ENCODE data around the gene PRKCZ. TPM values are rescaled to one million over a fixed set of nuclear protein-coding genes. Genes with fewer than 3 reads are reported as not detected.
A peak's percentile ranks its signal among the peaks of the same experiment; 100 is the strongest.

The PRKCZ gene
- total RNA-seq, 1 donor from 2014 or later = 33.4 TPM

DNA sequence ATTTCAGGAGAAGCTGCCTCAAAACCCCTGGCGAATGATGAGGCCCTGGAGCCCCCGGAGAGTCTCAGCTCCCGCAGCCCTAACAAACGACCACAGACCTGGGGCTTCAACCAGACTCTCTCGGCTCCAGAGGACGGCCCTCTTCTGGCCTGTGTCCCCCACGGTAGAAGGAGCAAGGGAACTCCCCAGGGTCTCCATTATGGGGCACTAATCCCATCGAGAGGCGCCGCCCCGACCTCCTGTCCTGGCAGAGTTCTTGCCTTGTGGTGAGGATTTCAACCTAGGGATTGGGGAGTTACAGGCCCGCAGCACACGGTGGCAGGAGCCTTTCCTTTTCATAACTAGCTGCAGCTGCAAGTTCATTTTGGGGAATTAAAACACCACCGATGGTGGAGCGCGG is 138.1 kb downstream of the PRKCZ start:
- H3K27me3 ChIP-seq = no peaks in the 10 kb centered on the region
- H2AFZ ChIP-seq (replicated peaks) = no peak overlapping the region
- Mint-ChIP-seq H3K27me3 (ENCODE audit: insufficient read depth, low read depth) (peaks cover 3% of the 10 kb centered on the region), H3K4me1 (peaks cover 16% of the 10 kb centered on the region), H3K4me3 (no peak overlapping the region), H3K27ac (no peak overlapping the region), H3K36me3 (peaks cover 10% of the 10 kb centered on the region), H3K9me3 (no peaks in the 10 kb centered on the region)
- DNase-seq (ENCODE audit: low spot score) = no peak
- no peaks in the 10 kb centered on the region for H3K9me3 ChIP-seq (ENCODE audit: low read depth)
- H3K4me1 ChIP-seq = peaks cover 12% of the 10 kb centered on the region
- peaks cover 33% of the 10 kb centered on the region for H4K20me1 ChIP-seq (ENCODE audit: low read depth)
- H3K9ac ChIP-seq = no peak overlapping the region
- no peak for TF ChIP-seq EZH2phosphoT487 (IDR thresholded peaks at IDR 0.05)
- TF ChIP-seq, protein P1, sequence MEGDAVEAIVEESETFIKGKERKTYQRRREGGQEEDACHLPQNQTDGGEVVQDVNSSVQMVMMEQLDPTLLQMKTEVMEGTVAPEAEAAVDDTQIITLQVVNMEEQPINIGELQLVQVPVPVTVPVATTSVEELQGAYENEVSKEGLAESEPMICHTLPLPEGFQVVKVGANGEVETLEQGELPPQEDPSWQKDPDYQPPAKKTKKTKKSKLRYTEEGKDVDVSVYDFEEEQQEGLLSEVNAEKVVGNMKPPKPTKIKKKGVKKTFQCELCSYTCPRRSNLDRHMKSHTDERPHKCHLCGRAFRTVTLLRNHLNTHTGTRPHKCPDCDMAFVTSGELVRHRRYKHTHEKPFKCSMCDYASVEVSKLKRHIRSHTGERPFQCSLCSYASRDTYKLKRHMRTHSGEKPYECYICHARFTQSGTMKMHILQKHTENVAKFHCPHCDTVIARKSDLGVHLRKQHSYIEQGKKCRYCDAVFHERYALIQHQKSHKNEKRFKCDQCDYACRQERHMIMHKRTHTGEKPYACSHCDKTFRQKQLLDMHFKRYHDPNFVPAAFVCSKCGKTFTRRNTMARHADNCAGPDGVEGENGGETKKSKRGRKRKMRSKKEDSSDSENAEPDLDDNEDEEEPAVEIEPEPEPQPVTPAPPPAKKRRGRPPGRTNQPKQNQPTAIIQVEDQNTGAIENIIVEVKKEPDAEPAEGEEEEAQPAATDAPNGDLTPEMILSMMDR (IDR thresholded peaks at IDR 0.05) = no peak
- TF ChIP-seq EZH2 (IDR thresholded peaks at IDR 0.05) = no peak
- H3K79me2 ChIP-seq (ENCODE audit: low read depth) = peaks cover 17% of the 10 kb centered on the region
- peaks cover 22% of the 10 kb centered on the region for H3F3A ChIP-seq (ENCODE audit: low read depth)
- H3K4me2 ChIP-seq = no peak overlapping the region
- H3K27ac ChIP-seq = no peak overlapping the region
- no peak overlapping the region for H3K4me3 ChIP-seq
- no peaks in the 10 kb centered on the region for H3K36me3 ChIP-seq

DNA sequence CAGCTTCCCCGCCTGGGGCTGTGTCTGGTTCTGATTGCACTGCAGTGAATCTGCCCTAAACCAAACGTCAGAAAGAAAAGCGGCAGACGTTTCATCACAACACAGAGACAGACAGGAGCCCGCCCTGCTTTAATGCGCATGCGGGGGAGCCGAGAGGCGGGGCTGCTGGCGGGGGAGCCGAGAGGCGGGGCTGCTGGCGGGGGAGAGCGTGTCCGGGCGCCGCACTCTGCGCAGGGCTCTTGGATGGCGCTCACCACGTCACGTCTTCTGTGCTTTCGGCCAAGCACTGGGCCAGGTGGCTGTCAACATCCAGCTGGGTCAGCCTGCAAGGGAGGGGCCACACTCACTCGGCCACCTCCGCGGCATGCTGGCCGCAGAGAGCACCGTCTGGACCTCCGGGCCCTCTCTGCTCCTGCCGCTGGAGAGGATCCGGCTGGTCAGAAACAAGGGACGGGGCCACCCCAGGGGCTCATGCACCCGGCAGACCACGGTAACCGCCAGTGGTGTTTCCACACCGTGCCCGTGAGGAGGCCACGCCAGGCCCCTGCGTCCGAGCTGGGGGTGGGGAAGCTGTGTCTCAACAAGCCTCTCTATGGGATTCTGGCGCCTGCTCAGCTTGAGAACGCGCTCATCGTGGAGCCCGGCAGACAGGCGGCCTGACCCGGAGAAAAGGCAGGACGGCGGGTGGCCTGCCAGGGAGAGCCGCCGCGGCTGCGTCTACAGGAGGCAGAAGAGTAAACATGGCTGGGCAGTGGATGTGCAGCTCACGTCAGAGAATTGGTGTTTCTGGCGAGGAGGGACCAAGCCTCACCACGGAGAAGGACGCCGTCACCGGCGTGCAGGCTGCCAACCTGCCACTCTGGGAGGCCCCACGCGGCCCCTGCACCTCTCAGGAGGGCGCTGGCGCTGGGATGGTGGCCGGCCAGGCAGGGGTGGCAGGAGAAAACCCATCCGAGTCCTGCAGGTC is 139.5 kb downstream of the PRKCZ start:
- Histone ChIP-seq H2AFZ (replicated peaks) (no peak overlapping the region), H3K4me3 (peak overlapping the region; percentile 35), H3K4me1 (peaks cover 19% of the 10 kb centered on the region), H3K4me2 (peak overlapping the region; percentile 79), H3K79me2 (ENCODE audit: low read depth) (peaks cover 28% of the 10 kb centered on the region), H3K9me3 (ENCODE audit: low read depth) (no peaks in the 10 kb centered on the region), H3F3A (ENCODE audit: low read depth) (peaks cover 24% of the 10 kb centered on the region), H4K20me1 (ENCODE audit: low read depth) (peaks cover 40% of the 10 kb centered on the region), H3K36me3 (no peaks in the 10 kb centered on the region), H3K27me3 (no peaks in the 10 kb centered on the region), H3K9ac (no peak overlapping the region), H3K27ac (peak overlapping the region; percentile 28)
- Mint-ChIP-seq H3K27me3 (ENCODE audit: insufficient read depth, low read depth) (peaks cover 3% of the 10 kb centered on the region), H3K27ac (no peak overlapping the region), H3K9me3 (no peaks in the 10 kb centered on the region), H3K4me1 (peaks cover 16% of the 10 kb centered on the region), H3K4me3 (peak overlapping the region; percentile 75), H3K36me3 (peaks cover 7% of the 10 kb centered on the region)
- DNase-seq (ENCODE audit: low spot score) = peak; percentile 95
- TF ChIP-seq, protein P1 (IDR thresholded peaks at IDR 0.05) = no peak
- no peak for TF ChIP-seq EZH2 (IDR thresholded peaks at IDR 0.05)
- TF ChIP-seq EZH2phosphoT487 (IDR thresholded peaks at IDR 0.05) = no peak

DNA sequence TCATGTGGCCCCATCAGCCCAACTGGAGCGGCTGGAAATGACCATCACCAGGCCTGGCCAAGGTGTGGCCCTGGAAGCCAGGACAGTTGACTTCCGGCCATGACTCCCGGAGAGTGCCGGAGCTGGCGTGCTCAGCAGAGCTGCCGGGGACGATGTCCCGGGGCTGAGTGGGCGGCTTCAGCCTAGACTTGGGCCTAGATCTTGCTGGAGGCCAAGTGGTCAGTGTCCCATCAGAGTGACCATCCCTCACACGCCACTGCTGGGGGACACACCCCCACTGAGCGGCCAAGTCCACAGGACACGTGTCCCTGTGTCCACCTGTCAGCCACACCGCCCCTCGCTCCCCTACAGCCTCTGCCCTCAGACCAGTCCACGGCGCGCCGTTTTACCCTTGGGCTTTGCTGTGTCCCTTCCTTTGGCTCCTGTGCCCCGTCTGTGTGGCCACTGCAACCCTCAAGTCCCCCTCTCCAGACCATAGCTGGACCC is 140.3 kb downstream of the PRKCZ start:
- Mint-ChIP-seq H3K9me3 (no peaks in the 10 kb centered on the region), H3K27ac (no peak overlapping the region), H3K36me3 (peaks cover 5% of the 10 kb centered on the region), H3K27me3 (ENCODE audit: insufficient read depth, low read depth) (peaks cover 3% of the 10 kb centered on the region), H3K4me3 (peak overlapping the region; percentile 57), H3K4me1 (peaks cover 16% of the 10 kb centered on the region)
- H4K20me1 ChIP-seq (ENCODE audit: low read depth) = peaks cover 40% of the 10 kb centered on the region
- no peaks in the 10 kb centered on the region for H3K9me3 ChIP-seq (ENCODE audit: low read depth)
- H2AFZ ChIP-seq (replicated peaks) = no peak overlapping the region
- TF ChIP-seq, protein P1 (IDR thresholded peaks at IDR 0.05) = no peak
- TF ChIP-seq EZH2 (IDR thresholded peaks at IDR 0.05) = no peak
- TF ChIP-seq EZH2phosphoT487 (IDR thresholded peaks at IDR 0.05) = no peak
- no peak overlapping the region for H3K9ac ChIP-seq
- H3K4me2 ChIP-seq = peak overlapping the region; percentile 79
- peaks cover 28% of the 10 kb centered on the region for H3K79me2 ChIP-seq (ENCODE audit: low read depth)
- no peaks in the 10 kb centered on the region for H3K36me3 ChIP-seq
- peaks cover 30% of the 10 kb centered on the region for H3F3A ChIP-seq (ENCODE audit: low read depth)
- H3K27ac ChIP-seq = no peak overlapping the region
- peaks cover 21% of the 10 kb centered on the region for H3K4me1 ChIP-seq
- no peak for DNase-seq (ENCODE audit: low spot score)
- H3K27me3 ChIP-seq = no peaks in the 10 kb centered on the region
- H3K4me3 ChIP-seq = no peak overlapping the region

Data from neural progenitor cell (in vitro differentiated cells).